ENCODE data around the gene POP5.
A peak's percentile ranks its signal among the peaks of the same experiment; 100 is the strongest.
"Not testable (repeated sequence)": the region's sequence is repeated elsewhere in the genome, so short reads cannot be mapped to it uniquely, and the experiment has no call there.

POP5 gene

GRCh38 chr12:120536064-120536791, 45.0 kb downstream of the POP5 start:
- no peak for DNase-seq

- DNase-seq: peak; percentile 82
Observed at GRCh38 chr12:120534703-120535655, 46.2 kb downstream of the POP5 start.

GRCh38 chr12:120534203-120534702, 46.9 kb downstream of the POP5 start, which contains the start of gene RNF10:
TSS of gene RNF10 (plus strand) at chr12:120534356. CDS start at chr12:120534812, 456 bp downstream.
- peak; percentile 86 for DNase-seq

GRCh38 chr12:120532701-120533238, 48.4 kb downstream of the POP5 start:
- no peak for DNase-seq

GRCh38 chr12:120530418-120530761, 50.8 kb downstream of the POP5 start:
- DNase-seq: not testable (repeated sequence)

- DNase-seq: no peak
Observed at GRCh38 chr12:120529641-120530417, 51.4 kb downstream of the POP5 start.

GRCh38 chr12:120528861-120529525, 52.2 kb downstream of the POP5 start, which contains the start of gene COQ5:
TSS of gene COQ5 (minus strand) at chr12:120529158. CDS start at chr12:120529141, 17 bp downstream.
- DNase-seq: peak; percentile 92

All from activated CD8-positive, alpha-beta memory T cell treated with anti-CD3 and anti-CD28 coated beads for 24 hours (primary cell).